AG09319 (cell line): Measurements from ENCODE around the gene MCL1.
"Not testable (repeated sequence)": the region's sequence is repeated elsewhere in the genome, so short reads cannot be mapped to it uniquely, and the experiment has no call there.

Experiments
- DNase-seq: peaks from one replicate; pipeline ENCODE4 v3.0.0-alpha.2; 2010; ENCODE audit warnings: low read depth; ENCODE audit errors: extremely low read depth
- TF ChIP-seq, protein P1 (sequence below): IDR thresholded peaks from 2 replicates; pipeline ENCODE4 v1.5.1; 2011; ENCODE audit warnings: low read depth, mild to moderate bottlenecking, inconsistent platforms, low read length, moderate library complexity

Gene MCL1

DNA sequence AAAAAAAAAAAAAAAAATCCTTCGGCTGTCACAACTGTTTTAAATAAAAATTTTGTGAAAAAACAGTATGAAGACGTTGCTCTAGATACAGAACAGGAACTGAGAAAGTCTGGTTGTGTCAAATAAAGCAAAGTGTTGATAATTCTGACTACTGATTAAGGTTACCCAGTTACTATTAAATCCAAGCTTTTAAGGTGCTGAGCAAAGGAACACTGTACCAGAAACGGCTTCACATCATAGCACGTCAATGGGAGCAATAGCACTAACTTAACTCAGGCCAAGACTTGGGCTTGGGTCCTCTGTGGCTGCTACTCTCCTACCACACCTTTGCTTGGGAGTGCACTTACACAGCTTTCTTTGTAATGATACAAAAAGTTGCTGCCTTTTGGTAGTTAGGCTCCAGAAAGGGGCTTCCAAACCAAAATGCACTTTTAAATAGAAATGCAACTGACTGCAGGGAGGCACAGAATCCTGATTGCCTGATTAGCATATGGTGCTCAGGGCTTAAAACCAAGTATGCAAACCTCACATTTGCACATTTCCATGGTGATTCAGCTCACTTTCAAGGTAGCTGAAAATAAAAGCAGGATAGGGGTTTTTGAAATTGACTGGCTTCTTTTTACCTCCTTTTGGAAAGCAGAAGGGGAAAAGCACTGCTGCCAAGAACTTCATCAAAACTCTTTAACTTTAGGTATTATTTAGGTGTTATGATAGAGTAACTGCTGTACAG is 6.3 kb downstream of the MCL1 start:
- no peak for DNase-seq
- TF ChIP-seq, protein P1, sequence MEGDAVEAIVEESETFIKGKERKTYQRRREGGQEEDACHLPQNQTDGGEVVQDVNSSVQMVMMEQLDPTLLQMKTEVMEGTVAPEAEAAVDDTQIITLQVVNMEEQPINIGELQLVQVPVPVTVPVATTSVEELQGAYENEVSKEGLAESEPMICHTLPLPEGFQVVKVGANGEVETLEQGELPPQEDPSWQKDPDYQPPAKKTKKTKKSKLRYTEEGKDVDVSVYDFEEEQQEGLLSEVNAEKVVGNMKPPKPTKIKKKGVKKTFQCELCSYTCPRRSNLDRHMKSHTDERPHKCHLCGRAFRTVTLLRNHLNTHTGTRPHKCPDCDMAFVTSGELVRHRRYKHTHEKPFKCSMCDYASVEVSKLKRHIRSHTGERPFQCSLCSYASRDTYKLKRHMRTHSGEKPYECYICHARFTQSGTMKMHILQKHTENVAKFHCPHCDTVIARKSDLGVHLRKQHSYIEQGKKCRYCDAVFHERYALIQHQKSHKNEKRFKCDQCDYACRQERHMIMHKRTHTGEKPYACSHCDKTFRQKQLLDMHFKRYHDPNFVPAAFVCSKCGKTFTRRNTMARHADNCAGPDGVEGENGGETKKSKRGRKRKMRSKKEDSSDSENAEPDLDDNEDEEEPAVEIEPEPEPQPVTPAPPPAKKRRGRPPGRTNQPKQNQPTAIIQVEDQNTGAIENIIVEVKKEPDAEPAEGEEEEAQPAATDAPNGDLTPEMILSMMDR = no peak

DNA sequence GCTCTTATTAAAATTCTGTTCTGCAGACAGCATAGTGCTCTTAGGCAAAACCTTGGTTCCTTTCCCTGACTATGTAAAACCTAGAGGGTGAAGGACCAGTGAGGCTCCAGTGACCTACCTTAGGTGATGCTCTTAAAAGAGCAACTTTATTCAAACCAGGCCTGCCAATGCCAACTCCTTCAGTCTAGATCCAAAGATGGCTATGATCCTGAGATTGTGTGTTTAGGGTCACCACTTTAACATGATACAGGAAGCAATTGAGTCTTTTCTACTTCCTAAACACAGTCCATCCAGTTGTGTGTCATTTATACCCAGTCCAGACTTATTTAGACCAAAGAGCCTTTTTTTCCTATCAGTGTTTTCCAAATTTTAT is 10.8 kb downstream of the MCL1 start:
- DNase-seq = no peak
- TF ChIP-seq, protein P1 = no peak

DNA sequence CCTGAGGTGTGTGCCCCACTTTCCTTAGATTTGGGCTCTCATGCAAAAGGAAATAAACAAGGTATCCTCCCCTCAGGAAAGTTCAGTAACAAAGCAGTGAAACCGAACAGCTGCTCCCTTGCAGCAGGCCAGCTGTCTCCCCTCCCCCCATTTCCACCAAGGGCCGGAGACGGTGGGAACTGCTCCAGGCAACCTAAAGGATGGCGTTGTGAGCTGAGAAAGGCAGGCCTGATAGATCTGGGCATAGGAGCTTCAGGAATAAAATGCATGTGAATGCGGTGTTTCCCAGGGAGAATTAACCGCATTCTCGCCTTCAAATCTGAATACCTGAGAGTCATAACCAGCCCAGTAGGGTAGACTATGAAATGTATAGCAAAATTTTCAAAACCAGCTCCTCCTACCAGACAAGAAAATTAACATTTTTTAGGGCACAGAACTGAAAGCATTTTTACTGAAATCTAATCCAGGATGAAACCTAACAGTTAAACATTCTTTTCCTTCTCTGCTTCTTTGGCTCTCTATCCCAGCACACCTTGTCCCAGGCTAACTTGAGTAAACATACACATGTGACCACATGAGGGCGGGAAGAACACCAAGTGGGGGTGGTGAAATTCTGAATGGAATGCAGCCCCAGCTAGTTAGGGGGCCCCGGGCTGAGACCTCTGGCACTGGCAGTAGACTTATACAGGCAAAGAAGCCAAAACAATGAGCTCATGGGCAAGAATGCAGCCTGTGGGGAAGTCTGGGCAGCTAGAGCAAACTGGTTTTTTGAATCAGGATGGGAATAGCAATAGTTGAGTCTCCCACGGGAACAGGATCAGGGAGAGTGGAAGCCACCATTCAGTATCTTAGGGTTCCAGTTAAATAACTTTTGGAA is 11.5 kb downstream of the MCL1 start:
- DNase-seq = peak; percentile 90
- TF ChIP-seq, protein P1 = no peak

DNA sequence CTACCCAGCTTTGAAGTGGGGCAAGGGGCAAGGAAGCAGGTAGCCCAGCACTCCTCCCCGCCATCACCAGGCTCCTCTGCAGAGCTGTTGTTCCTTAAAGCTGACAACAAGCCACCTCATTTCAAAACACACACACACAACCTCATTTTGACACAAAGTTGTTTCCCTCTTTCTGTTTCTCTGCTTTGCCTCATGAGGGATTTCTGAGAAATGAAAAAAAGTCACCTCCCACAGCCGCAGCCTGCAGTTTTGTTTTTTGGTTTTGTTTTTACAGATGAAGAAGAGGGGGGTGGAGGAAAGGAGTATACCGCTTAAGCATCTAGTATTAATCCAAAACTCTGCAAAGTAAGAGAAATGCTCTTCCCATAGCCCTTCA is 12.1 kb downstream of the MCL1 start:
- TF ChIP-seq, protein P1 = no peak
- DNase-seq = no peak

DNA sequence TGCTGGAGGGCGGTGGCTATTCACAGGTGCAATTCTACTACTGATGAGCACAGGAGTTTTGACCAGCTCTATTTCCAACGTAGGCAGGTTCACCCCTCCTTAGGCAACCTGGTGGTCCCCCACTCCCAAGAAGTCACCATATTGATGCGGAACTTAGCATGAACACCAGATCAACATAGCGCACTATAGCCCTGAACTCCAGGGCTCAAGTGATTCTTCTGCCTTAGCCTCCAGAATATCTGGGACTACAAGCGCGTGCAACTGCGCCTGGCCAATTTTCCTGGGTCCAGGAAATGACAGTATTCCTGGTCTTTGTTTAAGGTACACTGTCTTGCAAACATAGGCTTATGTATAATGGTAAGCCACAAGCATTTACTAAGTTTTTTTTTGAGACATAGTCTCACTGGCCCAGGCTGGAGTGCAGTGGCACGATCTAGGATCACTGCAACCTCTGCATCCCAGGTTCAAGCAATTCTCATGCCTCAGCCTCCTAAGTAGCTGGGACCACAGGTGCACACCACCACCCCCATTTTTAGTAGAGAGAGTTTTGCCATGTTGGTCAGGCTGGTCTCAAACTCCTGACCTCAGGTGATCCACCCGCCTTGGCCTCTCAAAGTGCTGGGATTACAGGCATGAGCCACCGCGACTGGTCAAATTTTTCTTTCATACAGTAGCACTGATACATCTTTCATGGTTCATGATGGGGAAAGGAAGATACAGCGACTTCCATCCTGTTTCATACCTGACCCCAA is 12.6 kb downstream of the MCL1 start:
- TF ChIP-seq, protein P1 = no peak
- no peak for DNase-seq

DNA sequence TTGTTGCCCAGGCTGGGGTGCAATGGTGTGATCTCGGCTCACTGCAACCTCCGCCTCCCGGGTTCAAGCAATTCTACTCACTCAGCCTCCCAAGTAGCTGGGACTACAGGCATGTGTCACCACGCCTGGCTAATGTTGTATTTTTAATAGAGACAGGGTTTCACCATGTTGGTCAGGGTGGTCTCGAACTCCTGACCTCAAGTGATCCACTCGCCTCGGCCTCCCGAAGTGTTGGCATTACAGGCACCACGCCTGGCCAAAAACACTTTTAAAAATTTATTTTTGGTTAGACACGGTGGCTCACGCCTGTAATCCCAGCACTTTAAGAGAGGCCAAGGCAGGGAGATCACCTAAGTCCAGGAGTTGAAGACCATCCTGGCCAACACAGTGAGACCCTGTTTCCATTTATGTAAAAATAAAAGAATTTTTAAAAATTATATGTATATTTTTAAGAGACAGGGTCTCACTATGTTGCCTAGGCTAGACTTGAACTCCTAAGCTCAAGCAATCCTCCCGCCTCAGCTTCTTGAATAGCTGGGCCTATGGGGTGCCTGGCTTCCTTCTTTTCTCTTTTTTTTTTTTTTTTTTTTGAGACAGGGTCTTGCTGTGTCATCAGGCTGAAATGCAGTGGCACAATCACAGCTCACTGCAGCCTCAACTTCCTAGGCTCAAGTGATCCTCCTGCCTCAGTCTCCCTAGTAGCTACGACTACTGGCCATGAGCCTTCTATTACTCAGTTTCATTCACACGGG is 14.0 kb downstream of the MCL1 start:
- not testable (repeated sequence) for DNase-seq

DNA sequence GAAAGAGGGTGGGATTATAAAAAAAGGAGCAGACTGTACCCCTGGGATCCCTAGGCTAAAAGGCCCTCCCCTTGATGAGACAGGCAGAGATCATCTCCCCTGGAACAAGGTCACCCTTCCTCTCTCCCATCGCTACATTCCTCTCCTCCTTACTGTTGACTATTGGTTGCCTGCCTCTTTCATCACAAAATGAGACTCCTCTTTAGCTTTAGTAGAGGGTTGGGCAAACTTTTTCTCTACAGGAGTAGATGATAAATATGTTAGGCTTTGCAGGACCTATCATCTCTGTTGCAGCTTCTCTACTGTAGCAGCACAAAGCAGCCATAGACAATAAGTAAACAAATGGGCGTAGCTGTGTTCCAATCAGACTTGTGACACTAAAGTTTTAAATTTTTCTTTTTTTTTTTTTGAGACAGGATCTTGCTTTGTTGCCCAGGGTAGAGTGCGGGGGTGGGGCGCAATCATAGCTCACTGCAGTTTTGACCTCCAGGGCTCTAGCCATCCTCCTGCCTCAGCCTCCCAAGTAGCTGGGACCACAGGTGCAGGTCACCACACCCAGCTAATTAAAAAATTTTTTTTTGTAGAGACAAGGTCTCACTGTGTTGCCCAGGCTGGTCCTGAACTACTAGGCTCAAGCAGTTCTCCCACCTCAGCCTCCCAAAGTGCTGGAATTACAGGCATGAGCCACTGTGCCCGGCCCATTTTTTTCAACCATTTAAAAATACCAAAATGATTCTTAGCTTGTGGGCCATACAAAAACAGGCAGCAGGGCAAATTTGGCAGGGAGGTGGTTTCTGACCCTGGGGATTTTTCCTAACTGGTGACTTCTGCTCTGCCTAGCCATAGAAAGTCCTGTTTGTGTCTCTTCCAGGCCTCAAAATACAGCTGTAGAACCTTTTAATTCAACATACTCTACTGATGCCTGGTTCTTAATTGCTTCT is 15.1 kb downstream of the MCL1 start:
- TF ChIP-seq, protein P1 = no peak
- no peak for DNase-seq
